Upper lobe of left lung (tissue), 4 donors: ENCODE data around the gene FXYD6.
A peak's percentile ranks its signal among the peaks of the same experiment; 100 is the strongest.

Experiments
- CTCF ChIP-seq, 6 experiments: fragments of 450-650 bp in 4 of 6; fragments of 200-600 bp in 2 of 6; sonication (generic) in 2 of 6; IDR thresholded peaks; one replicate each; pipeline ENCODE4 v1.5.1; 2016 to 2019; ENCODE audit warnings: antibody characterized with exemption in 6 of 6
- POLR2AphosphoS5 ChIP-seq, 2 donors: sonication (generic); formaldehyde crosslinking; IDR thresholded peaks; one replicate each; pipeline ENCODE4 v1.5.1; 2017; ENCODE audit warnings: antibody characterized with exemption in 2 of 2

GRCh38 chr11:117822074-117823033, 54.1 kb downstream of the FXYD6 start:
- TF ChIP-seq CTCF (IDR thresholded peaks at IDR 0.05) (peak; percentile 39 to 51 (median 48)), POLR2AphosphoS5 (IDR thresholded peaks at IDR 0.05) (no peak)
